HG02884 (cell line): ENCODE data around the gene NEUROD1.
A peak's percentile ranks its signal among the peaks of the same experiment; 100 is the strongest.

Experiments
- ATAC-seq: cut with Tn5 transposase; IDR thresholded peaks from one replicate; pipeline ENCODE4 v1.9.1; 2021; ENCODE audit warnings: mild to moderate bottlenecking, moderate library complexity; ENCODE audit not compliant: unreplicated experiment

The NEUROD1 gene

DNA sequence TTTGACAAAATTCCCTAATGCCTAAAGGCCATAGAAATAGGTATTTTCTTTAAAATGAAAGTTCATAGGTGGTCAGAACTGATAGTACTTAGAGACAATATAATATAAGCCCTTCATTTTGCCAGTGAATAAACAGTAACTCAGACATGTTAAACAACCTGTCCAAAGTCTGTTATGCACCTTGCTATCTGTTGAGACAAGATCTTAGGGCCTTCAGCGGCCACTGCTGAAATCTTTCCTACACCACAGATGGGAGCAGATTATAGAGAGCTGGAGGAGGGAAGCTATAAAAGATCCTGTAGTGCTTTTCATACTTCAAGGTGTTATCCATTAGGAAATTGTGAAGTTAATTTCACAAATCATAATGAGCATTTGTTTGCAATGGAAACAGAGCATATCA, 37.2 kb downstream of the NEUROD1 start:
- ATAC-seq: no peak

DNA sequence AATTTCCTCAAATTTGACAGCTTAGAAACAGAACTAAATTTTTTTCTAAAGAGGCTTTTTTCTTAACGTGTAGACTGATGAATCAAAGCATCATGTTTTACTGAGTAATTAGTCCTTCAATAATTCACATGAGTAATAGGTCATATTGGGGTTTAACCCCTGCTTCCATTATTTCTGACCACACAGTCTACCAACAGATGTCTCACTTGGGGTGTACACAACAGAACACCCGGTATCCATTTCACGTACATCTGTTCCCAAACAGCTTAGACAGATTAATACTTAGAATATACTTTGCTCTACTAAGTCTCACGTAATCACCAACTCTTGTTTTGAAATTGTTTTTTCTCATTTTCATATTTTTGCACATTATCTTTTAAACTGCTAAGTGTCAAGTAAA, 38.2 kb downstream of the NEUROD1 start:
- no peak for ATAC-seq

DNA sequence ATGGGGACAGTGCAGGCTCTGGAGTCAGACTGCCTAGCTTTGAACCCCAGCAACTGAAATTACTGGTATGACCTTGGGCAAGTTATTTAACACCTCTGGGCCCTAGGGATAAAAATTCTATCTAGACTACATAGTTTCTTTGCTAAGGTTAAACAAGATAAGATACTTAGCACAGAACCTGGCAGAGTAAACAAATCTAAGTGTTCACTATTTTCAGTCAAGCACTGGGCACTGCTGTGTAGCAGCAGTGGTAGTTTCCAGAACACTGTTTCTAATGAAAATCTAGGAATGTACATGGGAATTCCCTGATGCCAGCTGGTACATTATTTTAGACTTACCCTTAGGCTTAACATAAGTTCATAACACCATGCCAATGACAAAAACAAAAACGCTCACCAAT, 40.6 kb downstream of the NEUROD1 start:
- ATAC-seq: no peak

DNA sequence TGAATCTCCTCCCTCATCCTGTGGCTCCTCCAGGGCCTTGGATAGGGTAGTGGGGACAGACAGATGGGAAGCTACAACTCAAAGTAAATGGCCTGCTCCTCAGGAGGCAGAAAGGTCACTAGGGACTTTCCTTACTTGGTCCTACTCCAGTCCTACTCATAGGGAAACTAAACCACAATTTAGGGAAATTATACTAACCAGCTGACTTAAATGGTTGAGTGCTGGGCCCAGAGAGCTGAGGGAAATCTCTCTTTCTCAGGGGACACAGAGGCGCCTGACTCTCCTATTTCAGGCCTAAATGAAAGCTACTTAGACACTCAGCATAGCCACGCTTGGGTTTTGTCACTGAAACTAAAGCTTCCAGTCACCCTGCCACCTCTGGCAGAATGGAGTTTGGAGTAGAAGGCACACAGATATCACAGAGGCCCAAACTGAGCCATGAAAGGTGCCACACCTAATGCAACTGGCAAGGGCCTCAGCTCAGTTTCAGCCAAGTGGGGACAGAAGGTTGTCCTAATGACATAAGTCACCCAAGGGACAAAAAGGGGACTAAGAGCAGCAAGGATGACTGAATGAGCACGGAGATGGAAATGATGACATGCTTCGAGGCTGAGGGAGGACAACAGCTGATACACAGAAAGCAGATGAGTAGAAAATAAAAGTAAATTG, 47.5 kb downstream of the NEUROD1 start:
- ATAC-seq: peak; percentile 86

DNA sequence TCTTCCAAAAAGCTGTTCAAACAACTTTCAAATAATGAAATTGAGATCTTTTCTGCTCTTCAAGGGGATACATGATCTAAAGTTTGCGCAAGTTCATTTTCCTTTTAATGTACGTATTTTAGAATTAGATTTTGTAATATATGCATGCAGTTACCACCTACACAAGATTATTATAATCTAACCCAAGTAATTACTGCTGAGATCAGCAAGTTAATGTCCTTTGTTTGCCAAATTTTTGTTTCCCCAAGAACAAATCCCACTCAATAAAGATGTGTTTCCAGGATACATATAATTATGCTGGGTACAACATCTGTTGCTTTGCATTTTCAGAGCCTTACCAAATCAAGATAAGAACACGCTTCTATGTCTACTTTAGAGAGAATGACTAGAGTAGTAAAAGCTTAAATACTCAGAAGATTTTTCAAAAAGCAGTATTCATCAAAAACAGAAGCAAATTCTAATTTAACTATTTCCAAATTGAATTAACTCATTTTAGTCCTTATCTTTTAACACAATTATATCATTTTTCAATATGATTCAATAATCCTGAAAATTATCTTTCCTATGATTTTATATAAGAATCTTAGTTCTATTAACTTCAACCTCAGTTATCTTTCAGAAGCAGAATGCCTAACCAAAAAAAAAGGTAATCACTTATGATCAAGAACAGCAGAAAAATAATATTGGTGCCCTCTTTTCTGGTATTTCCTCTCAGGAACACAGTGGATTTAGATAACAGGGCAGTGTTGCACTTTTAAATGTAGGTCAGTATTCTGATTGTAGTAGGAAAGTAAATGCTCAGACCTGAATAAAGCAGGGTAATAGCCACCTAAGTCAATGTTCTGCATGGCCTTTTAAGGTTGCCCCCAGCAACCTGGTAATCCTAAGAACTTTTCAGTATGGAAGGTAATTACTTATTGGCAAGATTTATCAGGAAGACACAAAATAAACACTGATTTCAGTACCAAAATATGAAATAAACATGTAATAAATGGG, 51.4 kb downstream of the NEUROD1 start:
- no peak for ATAC-seq

DNA sequence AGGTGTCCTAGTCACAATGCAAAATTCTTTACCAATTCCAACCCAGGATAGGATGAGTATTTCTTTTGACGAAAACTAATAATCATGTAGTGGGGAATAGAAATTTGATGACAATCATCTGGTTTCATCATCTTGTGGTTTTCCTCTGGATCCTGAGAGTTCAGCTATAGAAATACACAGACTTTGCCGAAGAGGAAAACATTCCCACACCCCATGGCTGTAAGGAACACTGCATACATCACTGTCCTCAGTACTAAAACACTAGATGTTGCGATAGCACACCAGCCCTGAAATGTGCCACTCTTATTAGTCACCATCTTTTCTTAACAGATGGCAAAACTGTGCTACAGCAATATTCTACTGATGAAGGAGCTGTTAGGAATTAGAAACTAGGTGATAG, 52.8 kb downstream of the NEUROD1 start:
- no peak for ATAC-seq

DNA sequence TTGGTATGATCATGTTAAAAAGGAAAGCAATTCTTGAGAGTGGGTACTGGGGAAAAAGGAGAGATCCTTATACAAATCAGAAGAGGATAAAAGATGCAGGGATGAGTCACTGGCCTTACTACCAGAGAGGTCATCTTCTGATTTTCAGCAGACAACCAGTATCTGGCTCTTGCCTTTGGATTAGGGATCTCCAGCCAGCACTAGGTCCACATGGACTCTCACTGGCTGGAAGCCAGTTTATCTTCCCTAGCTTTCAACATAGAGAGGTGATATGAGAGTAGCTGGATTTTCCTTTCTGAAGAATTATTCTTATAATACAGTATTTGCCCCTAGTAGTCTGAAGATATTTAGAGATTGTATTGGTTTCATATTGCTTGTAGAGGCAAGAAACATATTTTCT, 53.6 kb downstream of the NEUROD1 start:
- ATAC-seq: no peak
